Esophagus muscularis mucosa (tissue), 4 donors: Measurements from ENCODE around the gene MYO16. TPM values are rescaled to one million over a fixed set of nuclear protein-coding genes. Genes with fewer than 3 reads are reported as not detected.
"Not testable (repeated sequence)": the region's sequence is repeated elsewhere in the genome, so short reads cannot be mapped to it uniquely, and the experiment has no call there.

Experiments used
- DNase-seq: peaks from one replicate; pipeline ENCODE4 v3.0.0-alpha.2; 2017; ENCODE audit errors: extremely low spot score
- H3K27ac ChIP-seq, 4 donors: fragments of 200-600 bp; sonication (generic); replicated peaks in 1 of 4; 1 replicate in 3 of 4; 2 replicates in 1 of 4; pipeline ENCODE4 v1.5.1; 2016 to 2019; ENCODE audit warnings: mild to moderate bottlenecking in 1 of 4
- H3K27me3 ChIP-seq, 4 donors: fragments of 200-600 bp; sonication (generic); one replicate each; pipeline versions ENCODE4 v1.5.1 to v1.6.0; 2016 to 2019
- H3K36me3 ChIP-seq, 4 donors: fragments of 200-600 bp; sonication (generic); one replicate each; pipeline ENCODE4 v1.5.1; 2016 to 2019
- H3K4me1 ChIP-seq, 4 donors: fragments of 200-600 bp; sonication (generic); one replicate each; pipeline ENCODE4 v1.5.1; 2016 to 2019
- H3K4me3 ChIP-seq, 4 donors: fragments of 200-600 bp; sonication (generic); 1 replicate in 2 of 4; 2 replicates in 2 of 4; pipeline ENCODE4 v1.5.1; 2016 to 2019; ENCODE audit warnings: mild to moderate bottlenecking in 4 of 4, moderate library complexity in 1 of 4
- H3K9me3 ChIP-seq, 4 donors: fragments of 200-600 bp; sonication (generic); 1 replicate in 3 of 4; 2 replicates in 1 of 4; pipeline ENCODE4 v1.5.1; 2016 to 2019
- EP300 ChIP-seq: sonication (generic); formaldehyde crosslinking; IDR thresholded peaks from one replicate; pipeline ENCODE4 v1.6.1; 2017; ENCODE audit warnings: antibody characterized with exemption
- POLR2A ChIP-seq: fragments of 450-650 bp; IDR thresholded peaks from one replicate; pipeline ENCODE4 v1.6.1; 2017; ENCODE audit warnings: antibody characterized with exemption, moderate library complexity, mild to moderate bottlenecking, low read depth
- POLR2AphosphoS5 ChIP-seq, 2 donors: sonication (generic); formaldehyde crosslinking; IDR thresholded peaks; one replicate each; pipeline ENCODE4 v1.6.1; 2017; ENCODE audit warnings: antibody characterized with exemption in 2 of 2
- WGBS: methylation state at CpG from one replicate; pipeline ENCODE4 v1.1.5; 2018; 5-methylcytosine and 5-hydroxymethylcytosine counted together
- intact Hi-C: fragments of 100-400 bp; cut with DNase I; formaldehyde crosslinking; loops from one replicate; pipeline ENCODE4 v1.15.1; 2023
- total RNA-seq, 4 donors: library from RNA; depleted of rRNA; stranded (reverse); fragments of >200 nt; gene quantifications; one replicate each; pipeline versions ENCODE4 v1.1.0 to v1.2.1, GENCODE V29; 2016
- TF ChIP-seq, protein P1 (sequence below), 3 experiments: fragments of 200-600 bp in 2 of 3; fragments of 450-650 bp in 1 of 3; sonication (generic) in 2 of 3; IDR thresholded peaks; one replicate each; pipeline ENCODE4 v1.5.1; 2017 to 2019; ENCODE audit warnings: antibody characterized with exemption in 3 of 3, mild to moderate bottlenecking in 2 of 3, moderate library complexity in 1 of 3

The MYO16 gene
- total RNA-seq, 4 donors from 2014 or later, result 1.2 to 3.7 (median 1.8) TPM

GRCh38 chr13:108984251-108984920 is 355.0 kb downstream of the MYO16 start:
- no peak for TF ChIP-seq EP300
- TF ChIP-seq POLR2A, result no peak
- TF ChIP-seq, protein P1, sequence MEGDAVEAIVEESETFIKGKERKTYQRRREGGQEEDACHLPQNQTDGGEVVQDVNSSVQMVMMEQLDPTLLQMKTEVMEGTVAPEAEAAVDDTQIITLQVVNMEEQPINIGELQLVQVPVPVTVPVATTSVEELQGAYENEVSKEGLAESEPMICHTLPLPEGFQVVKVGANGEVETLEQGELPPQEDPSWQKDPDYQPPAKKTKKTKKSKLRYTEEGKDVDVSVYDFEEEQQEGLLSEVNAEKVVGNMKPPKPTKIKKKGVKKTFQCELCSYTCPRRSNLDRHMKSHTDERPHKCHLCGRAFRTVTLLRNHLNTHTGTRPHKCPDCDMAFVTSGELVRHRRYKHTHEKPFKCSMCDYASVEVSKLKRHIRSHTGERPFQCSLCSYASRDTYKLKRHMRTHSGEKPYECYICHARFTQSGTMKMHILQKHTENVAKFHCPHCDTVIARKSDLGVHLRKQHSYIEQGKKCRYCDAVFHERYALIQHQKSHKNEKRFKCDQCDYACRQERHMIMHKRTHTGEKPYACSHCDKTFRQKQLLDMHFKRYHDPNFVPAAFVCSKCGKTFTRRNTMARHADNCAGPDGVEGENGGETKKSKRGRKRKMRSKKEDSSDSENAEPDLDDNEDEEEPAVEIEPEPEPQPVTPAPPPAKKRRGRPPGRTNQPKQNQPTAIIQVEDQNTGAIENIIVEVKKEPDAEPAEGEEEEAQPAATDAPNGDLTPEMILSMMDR (IDR thresholded peaks at IDR 0.05), result no peak
- TF ChIP-seq POLR2AphosphoS5 (IDR thresholded peaks at IDR 0.05), result no peak
- intact Hi-C loops, result no loop called here
- Histone ChIP-seq H3K4me3 (no peak overlapping the region), H3K9me3 (no peaks in the 10 kb centered on the region), H3K36me3 (no peaks in the 10 kb centered on the region), H3K27ac (no peak overlapping the region), H3K27me3 (no peaks in the 10 kb centered on the region), H3K4me1 (peaks cover 0 to 13% (median 11%) of the 10 kb centered on the region in 4 donors)
- no peak for DNase-seq
- 95% methylated on average over 7 of the region's 7 CpGs for WGBS

- intact Hi-C loops, result no loop called here
- Histone ChIP-seq H3K4me3 (no peak overlapping the region), H3K27me3 (no peaks in the 10 kb centered on the region), H3K4me1 (peaks cover 0 to 12% (median 7%) of the 10 kb centered on the region in 4 donors), H3K36me3 (no peaks in the 10 kb centered on the region), H3K27ac (no peak overlapping the region), H3K9me3 (no peaks in the 10 kb centered on the region)
- DNase-seq, result no peak
- 90% methylated on average over 10 of the region's 10 CpGs for WGBS
- TF ChIP-seq POLR2A, result no peak
- no peak for TF ChIP-seq POLR2AphosphoS5 (IDR thresholded peaks at IDR 0.05)
- TF ChIP-seq, protein P1 (IDR thresholded peaks at IDR 0.05), result no peak
- TF ChIP-seq EP300, result no peak
Measured at GRCh38 chr13:108985166-108985565, 355.8 kb downstream of the MYO16 start.

GRCh38 chr13:108987517-108987916 is 358.1 kb downstream of the MYO16 start:
- TF ChIP-seq, protein P1 (IDR thresholded peaks at IDR 0.05), result no peak
- TF ChIP-seq POLR2A (no peak), POLR2AphosphoS5 (IDR thresholded peaks at IDR 0.05) (no peak), EP300 (no peak)
- Histone ChIP-seq H3K4me3 (no peak overlapping the region), H3K27ac (no peak overlapping the region), H3K9me3 (no peaks in the 10 kb centered on the region), H3K27me3 (no peaks in the 10 kb centered on the region), H3K4me1 (no peaks in the 10 kb centered on the region), H3K36me3 (no peaks in the 10 kb centered on the region)
- no peak for DNase-seq
- WGBS, result 57% methylated on average over 4 of the region's 4 CpGs
- intact Hi-C loops, result no loop called here

- 70% methylated on average over 5 of the region's 5 CpGs for WGBS
- TF ChIP-seq EP300, result no peak
- no peak for TF ChIP-seq POLR2AphosphoS5 (IDR thresholded peaks at IDR 0.05)
- TF ChIP-seq, protein P1 (IDR thresholded peaks at IDR 0.05), result no peak
- TF ChIP-seq POLR2A, result no peak
- Histone ChIP-seq H3K36me3 (no peaks in the 10 kb centered on the region), H3K9me3 (no peaks in the 10 kb centered on the region), H3K4me3 (no peak overlapping the region), H3K27me3 (no peaks in the 10 kb centered on the region), H3K4me1 (no peaks in the 10 kb centered on the region), H3K27ac (no peak overlapping the region)
- intact Hi-C loops, result no loop called here
- no peak for DNase-seq
Measured at GRCh38 chr13:108987944-108988343, 358.5 kb downstream of the MYO16 start.

DNA sequence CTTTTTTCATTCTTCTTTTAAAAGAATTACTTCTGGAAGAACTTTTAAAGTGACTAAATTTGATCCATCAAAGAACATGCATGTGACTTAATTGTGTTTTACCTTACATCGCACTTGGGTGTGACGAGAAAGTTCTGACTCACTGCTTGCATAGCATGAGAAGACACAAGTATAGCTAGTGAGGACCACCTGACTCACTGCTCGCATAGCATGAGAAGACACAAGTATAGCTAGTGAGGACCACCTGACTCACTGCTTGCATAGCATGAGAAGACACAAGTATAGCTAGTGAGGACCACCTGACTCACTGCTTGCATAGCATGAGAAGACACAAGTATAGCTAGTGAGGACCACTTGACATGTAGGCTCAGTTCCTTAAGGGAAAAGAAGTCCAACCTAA is 362.0 kb downstream of the MYO16 start:
- H3K36me3 ChIP-seq, result not testable (repeated sequence)

More for the DNA sequence above, 362.0 kb downstream of the MYO16 start:
- 81% methylated on average over 3 of the region's 3 CpGs for WGBS
- H3K27ac ChIP-seq, DNase-seq, H3K27me3 ChIP-seq, intact Hi-C loops, H3K4me3 ChIP-seq, H3K4me1 ChIP-seq, H3K9me3 ChIP-seq: not testable (repeated sequence)
